ENCODE measurements around the gene PRKAR2B.

DNA sequence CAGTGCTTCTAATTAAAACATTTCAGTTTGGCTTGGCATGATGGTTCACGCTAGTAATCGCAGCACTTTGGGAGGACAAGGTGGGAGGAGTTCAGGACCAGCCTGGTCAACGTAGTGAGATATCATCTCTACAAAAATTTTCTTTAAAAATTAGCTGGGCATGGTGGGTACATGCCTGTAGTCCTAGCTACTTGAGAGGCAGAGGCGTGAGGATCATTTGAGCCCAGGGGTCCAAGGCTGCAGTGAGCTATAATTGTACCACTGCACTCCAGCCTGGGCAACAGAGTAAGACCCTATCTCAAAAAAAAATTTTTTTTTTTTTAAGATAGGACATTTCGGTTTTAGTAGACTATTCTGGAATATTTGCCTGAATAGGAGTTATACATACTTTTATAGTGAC, 136.7 kb downstream of the PRKAR2B start:
- TF ChIP-seq POLR2A (IDR thresholded peaks at IDR 0.05): no peak
- TF ChIP-seq, protein P1, sequence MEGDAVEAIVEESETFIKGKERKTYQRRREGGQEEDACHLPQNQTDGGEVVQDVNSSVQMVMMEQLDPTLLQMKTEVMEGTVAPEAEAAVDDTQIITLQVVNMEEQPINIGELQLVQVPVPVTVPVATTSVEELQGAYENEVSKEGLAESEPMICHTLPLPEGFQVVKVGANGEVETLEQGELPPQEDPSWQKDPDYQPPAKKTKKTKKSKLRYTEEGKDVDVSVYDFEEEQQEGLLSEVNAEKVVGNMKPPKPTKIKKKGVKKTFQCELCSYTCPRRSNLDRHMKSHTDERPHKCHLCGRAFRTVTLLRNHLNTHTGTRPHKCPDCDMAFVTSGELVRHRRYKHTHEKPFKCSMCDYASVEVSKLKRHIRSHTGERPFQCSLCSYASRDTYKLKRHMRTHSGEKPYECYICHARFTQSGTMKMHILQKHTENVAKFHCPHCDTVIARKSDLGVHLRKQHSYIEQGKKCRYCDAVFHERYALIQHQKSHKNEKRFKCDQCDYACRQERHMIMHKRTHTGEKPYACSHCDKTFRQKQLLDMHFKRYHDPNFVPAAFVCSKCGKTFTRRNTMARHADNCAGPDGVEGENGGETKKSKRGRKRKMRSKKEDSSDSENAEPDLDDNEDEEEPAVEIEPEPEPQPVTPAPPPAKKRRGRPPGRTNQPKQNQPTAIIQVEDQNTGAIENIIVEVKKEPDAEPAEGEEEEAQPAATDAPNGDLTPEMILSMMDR (IDR thresholded peaks at IDR 0.05): no peak

All from prostate gland (tissue), 2 donors.